ENCODE measurements around the gene PRSS3. TPM values are rescaled to one million over a fixed set of nuclear protein-coding genes. Genes with fewer than 3 reads are reported as not detected.
A peak's percentile ranks its signal among the peaks of the same experiment; 100 is the strongest.
"Not testable (repeated sequence)": the region's sequence is repeated elsewhere in the genome, so short reads cannot be mapped to it uniquely, and the experiment has no call there.

The PRSS3 gene
- total and polyA plus RNA-seq, 9 of the 15 experiments (the other 6 are each of a cell fraction or from before 2014, with no cell fraction given): 0.35 to 0.42 TPM; not detected in 7

- 69% methylated on average over 4 of the region's 4 CpGs for whole genome bisulfite sequencing (ENCODE audit: insufficient coverage, low coverage, missing lambda C conversion rate)
- ATAC-seq: no peak
Measured at GRCh38 chr9:33846231-33846630, 50.9 kb downstream of the PRSS3 start.

GRCh38 chr9:33847894-33848205, 52.5 kb downstream of the PRSS3 start:
- H4K20me1 ChIP-seq (replicated peaks; ENCODE audit: control insufficient read depth, insufficient read depth, low read length); H3K4me2 ChIP-seq (ENCODE audit: insufficient read depth, low read length); H3K4me3 ChIP-seq; FAIRE-seq; BruUV-seq (replicated peaks); H3K36me3 ChIP-seq (ENCODE audit: control insufficient read depth, insufficient read depth, low read length); H2AFZ ChIP-seq (ENCODE audit: low read depth, low read length); H3K9ac ChIP-seq (ENCODE audit: insufficient read depth in 1 of 2, low read depth in 2 of 2, low read length in 2 of 2); CTCF ChIA-PET (ENCODE audit: low intra/inter-chr PET ratio); in situ Hi-C loops (cut with MboI); H3K9me3 ChIP-seq (replicated peaks; ENCODE audit: control insufficient read depth, insufficient read depth, low read depth, low read length); ATAC-seq; intact Hi-C loops (cut with micrococcal nuclease); H3K9me1 ChIP-seq (ENCODE audit: control insufficient read depth, insufficient read depth, low read length); H3K4me1 ChIP-seq (replicated peaks in 1 of 2; ENCODE audit: control insufficient read depth in 2 of 2, insufficient read depth in 2 of 2, low read length in 2 of 2); DNase-seq (ENCODE audit: extremely low read depth in 1 of 4, low spot score in 3 of 4); H3K27me3 ChIP-seq (ENCODE audit: control insufficient read depth in 2 of 2, insufficient read depth in 2 of 2, low read length in 2 of 2); H3K27ac ChIP-seq (ENCODE audit: extremely low read depth, low read depth, low read length): not testable (repeated sequence)
- H3K79me2 ChIP-seq (ENCODE audit: control insufficient read depth, insufficient read depth, low read length): peaks cover 82% of the 10 kb centered on the region
- POLR2A ChIA-PET: interaction anchor here (0.6 to 1.3 kb wide), 6 partner anchors 10 to 260 kb away, joined by 3 to 5 read pairs (median 4); no protein-coding TSS in a partner anchor
- 67% methylated on average over 3 of the region's 3 CpGs for WGBS (ENCODE audit: insufficient coverage, low coverage, missing lambda C conversion rate)

More at GRCh38 chr9:33846231-33846630, 50.9 kb downstream of the PRSS3 start:
- no peaks in the 10 kb centered on the region for H4K20me1 ChIP-seq (replicated peaks; ENCODE audit: control insufficient read depth, insufficient read depth, low read length)
- H3K27me3 ChIP-seq (ENCODE audit: control insufficient read depth in 2 of 2, insufficient read depth in 2 of 2, low read length in 2 of 2): no peaks in the 10 kb centered on the region
- FAIRE-seq (no peak), DNase-seq (ENCODE audit: extremely low read depth in 1 of 4, low spot score in 3 of 4) (no peak)
- no peak overlapping the region for H3K4me2 ChIP-seq (ENCODE audit: insufficient read depth, low read length)
- H3K9me1 ChIP-seq (ENCODE audit: control insufficient read depth, insufficient read depth, low read length): no peaks in the 10 kb centered on the region
- peaks cover 0 to 6% of the 10 kb centered on the region in 2 experiments; a peak in 2 of 5 replicates for H3K4me1 ChIP-seq (replicated peaks in 1 of 2; ENCODE audit: control insufficient read depth in 2 of 2, insufficient read depth in 2 of 2, low read length in 2 of 2)
- ChIA-PET POLR2A (no interaction called here), CTCF (ENCODE audit: low intra/inter-chr PET ratio) (no interaction called here)
- no peak overlapping the region for H2AFZ ChIP-seq (ENCODE audit: low read depth, low read length)
- TF ChIP-seq PYGO2 (tag; IDR thresholded peaks at IDR 0.05) (no peak), CEBPG (CRISPR knock-in tag; IDR thresholded peaks at IDR 0.05) (no peak), CEBPG (tag; conservative IDR thresholded peaks at IDR 0.05 in 1 of 2, IDR thresholded peaks at IDR 0.05 in 1 of 2) (0 out of 4 replicates have a peak, but pooled peaks of 1 of the 2 experiments have one; percentile 30), ZNF316 (IDR thresholded peaks at IDR 0.05) (0 out of 2 replicates have a peak, but pooled peaks have one; percentile 10)
- H3K36me3 ChIP-seq (ENCODE audit: control insufficient read depth, insufficient read depth, low read length): no peaks in the 10 kb centered on the region
- intact Hi-C loops (cut with micrococcal nuclease): no loop called here
- H3K9ac ChIP-seq (ENCODE audit: insufficient read depth in 1 of 2, low read depth in 2 of 2, low read length in 2 of 2): no peak overlapping the region
- no TSS peak for BruUV-seq (replicated peaks)
- no peaks in the 10 kb centered on the region for H3K9me3 ChIP-seq (replicated peaks; ENCODE audit: control insufficient read depth, insufficient read depth, low read depth, low read length)
- H3K27ac ChIP-seq (ENCODE audit: extremely low read depth, low read depth, low read length): no peak overlapping the region
- in situ Hi-C loops (cut with MboI): no loop called here
- H3K79me2 ChIP-seq (ENCODE audit: control insufficient read depth, insufficient read depth, low read length): peaks cover 82% of the 10 kb centered on the region
- no peak overlapping the region for H3K4me3 ChIP-seq

Small RNA genes lying within 50 kb of the gene (small RNA-seq; reads per million reads assigned to genes)
- gene RF00019: not detected

Other genes with a start within 250 kb of the PRSS3 start
- 8.2 and 9.7 TPM in 2 replicates for gene UBE2R2, start 21.6 kb downstream of the PRSS3 start, total RNA-seq (2014; rRNA removed)
- 12.8 and 13.8 TPM in 2 replicates for gene UBE2R2, start 21.6 kb downstream of the PRSS3 start, total RNA-seq (2014; rRNA removed; fragmentation: Illumina TruSeq; extraction: Trizol)
- gene UBE2R2, start 21.6 kb downstream of the PRSS3 start, total RNA-seq (2015; rRNA removed; fragmentation: Illumina TruSeq; extraction: Trizol): 11.1 and 11.3 TPM in 2 replicates
- gene UBE2R2, start 21.6 kb downstream of the PRSS3 start, total RNA-seq (2021): 20.5 and 22.5 TPM in 2 replicates
- gene UBE2R2, start 21.6 kb downstream of the PRSS3 start, polyA plus RNA-seq (2011; rRNA removed): 10.2 and 12.0 TPM in 2 replicates
- gene UBE2R2, start 21.6 kb downstream of the PRSS3 start, polyA plus RNA-seq (2014; fragmentation: Illumina TruSeq; extraction: Trizol): 22.3 and 26.2 TPM in 2 replicates
- gene UBE2R2, start 21.6 kb downstream of the PRSS3 start, polyA plus RNA-seq (2014; fragmentation: Nextera tagmentation; extraction: Ambion mirVana): 1 to 10 TPM; 7.8 to 8.4 TPM
- gene UBE2R2, start 21.6 kb downstream of the PRSS3 start, polyA plus RNA-seq (2014; rRNA removed): 11.3 and 11.8 TPM in 2 replicates